Heart left ventricle (tissue), 16 donors: ENCODE measurements around the gene KIAA0753. TPM values are rescaled to one million over a fixed set of nuclear protein-coding genes. Genes with fewer than 3 reads are reported as not detected.

Experiments
- ATAC-seq, 4 donors: fragments of 200-7000 bp; cut with Tn5 transposase; one replicate each; pipeline ENCODE4 v1.9.1; 2020 to 2022; ENCODE audit warnings: moderate library complexity in 4 of 4, mild to moderate bottlenecking in 3 of 4, moderate number of reproducible peaks in 1 of 4
- DNase-seq, 5 donors: peaks; one replicate each; pipeline ENCODE4 v3.0.0-alpha.2; 2020
- H3K27ac ChIP-seq, 12 donors: fragments of 200-600 bp; sonication (generic) in 4 of 12; one replicate each; pipeline versions ENCODE4 v1.5.0 to v1.8.0; 2016 to 2022; ENCODE audit warnings: mild to moderate bottlenecking in 2 of 12
- H3K27me3 ChIP-seq, 9 donors: fragments of 200-600 bp; sonication (generic) in 2 of 9; one replicate each; pipeline versions ENCODE4 v1.5.1 to v1.8.0; 2016 to 2022; ENCODE audit warnings: mild to moderate bottlenecking in 3 of 9
- H3K36me3 ChIP-seq, 9 donors: fragments of 200-600 bp; sonication (generic) in 2 of 9; one replicate each; pipeline versions ENCODE4 v1.5.0 to v1.8.0; 2018 to 2022; ENCODE audit warnings: mild to moderate bottlenecking in 2 of 9
- H3K4me1 ChIP-seq, 12 donors: fragments of 200-600 bp; sonication (generic) in 4 of 12; one replicate each; pipeline versions ENCODE4 v1.5.0 to v1.8.0; 2016 to 2022; ENCODE audit warnings: mild to moderate bottlenecking in 3 of 12
- H3K4me3 ChIP-seq, 12 donors: fragments of 200-600 bp; sonication (generic) in 4 of 12; one replicate each; pipeline versions ENCODE4 v1.5.0 to v1.8.0; 2017 to 2022; ENCODE audit warnings: mild to moderate bottlenecking in 9 of 12, moderate library complexity in 4 of 12
- H3K9me3 ChIP-seq, 12 donors: fragments of 200-600 bp; sonication (generic) in 4 of 12; one replicate each; pipeline versions ENCODE4 v1.5.0 to v1.8.0; 2016 to 2022; ENCODE audit warnings: mild to moderate bottlenecking in 1 of 12
- CTCF ChIP-seq, 12 donors: fragments of 200-600 bp; sonication (generic) in 4 of 12; IDR thresholded peaks; one replicate each; pipeline versions ENCODE4 v1.5.0 to v1.8.0; 2018 to 2022; ENCODE audit warnings: antibody characterized with exemption in 12 of 12, mild to moderate bottlenecking in 5 of 12
- POLR2A ChIP-seq, 2 donors: fragments of 450-650 bp; IDR thresholded peaks; one replicate each; pipeline ENCODE4 v1.6.1; 2017; ENCODE audit warnings: antibody characterized with exemption in 2 of 2, mild to moderate bottlenecking in 2 of 2, moderate library complexity in 2 of 2
- WGBS, 4 donors: extraction: QIAGEN DNeasy Blood & Tissue Kit in 2 of 4; methylation state at CpG; one replicate each; pipeline versions ENCODE4 v1.1.5 to v1.1.7; 2013 to 2018; 5-methylcytosine and 5-hydroxymethylcytosine counted together
- intact Hi-C, 10 donors: fragments of 100-400 bp; cut with DNase I; formaldehyde crosslinking; loops; one replicate each; pipeline versions ENCODE4 v1.11.1 to v1.14.2; 2022
- microRNA-seq, 4 donors: library from miRNA; unstranded; fragments of <30 nt; microRNA quantifications; one replicate each; pipeline versions ENCODE4 to v1.2.0, GENCODE V29; 2017 to 2020
- polyA plus RNA-seq, 2 donors: library from polyadenylated mRNA; stranded (reverse); fragments of 200-250 nt; gene quantifications; one replicate each; pipeline ENCODE4 v1.2.3, GENCODE V29; 2013
- total RNA-seq, 9 donors: library from RNA; depleted of rRNA in 2 of 9; stranded (reverse); fragments of >200 nt in 2 of 9; fragmentation: NEBNext Ultra II Directional in 3 of 9; extraction: Animal tissue kit (Norgen Biotek cat#: 25700) in 3 of 9; gene quantifications; one replicate each; pipeline versions ENCODE4 v1.1.0 to v1.2.4, GENCODE V29; 2016 to 2023
- donor health status: ischemic (EF 13 %, LVEDD 7.1; RV severe dilation, severe dysfunction).
- donor health status: healthy with polysubstance abuse.
- donor health status: DM: no; HTN: yes; CAD: no.
- donor health status: DM: no; HTN: no; CAD: no.
- donor health status: ischemic (EF 25% LVEDD 6.9; RV normal size, moderate dysfunction).
- donor health status: ischemic (EF 25% LVEDD 5.7; RV mildly dilated, moderate dysfunction).
- donor health status: healthy.
- donor health status: DM: yes; HTN: yes; CAD: no.
- donor health status: ischemic (EF 35%, LVEDD 5.7; RV mildly dilated, moderate dysfunction).
- donor health status: nonischemic (EF 11% LVEDD 7.7; RV severe dilation, severe dysfunction).
- donor health status: DM: yes; HTN: yes; CAD: no.
- donor health status: PGD.
- donor health status: ischemic (EF 29% LVEDD 5.4; RV normal size, mild dysfunction).
- donor health status: nonischemic (EF 23%, LVEDD 6.1; RV moderate dilation, normal function).

The KIAA0753 gene
- total and polyA plus RNA-seq, 11 donors = 2.7 to 10.2 (median 5.0) TPM

GRCh38 chr17:6530324-6530920, 110.1 kb downstream of the KIAA0753 start:
- Histone ChIP-seq H3K27ac (no peak overlapping the region), H3K4me3 (no peak overlapping the region), H3K36me3 (no peaks in the 10 kb centered on the region), H3K27me3 (no peaks in the 10 kb centered on the region), H3K4me1 (no peaks in the 10 kb centered on the region), H3K9me3 (no peaks in the 10 kb centered on the region)
- TF ChIP-seq POLR2A (IDR thresholded peaks at IDR 0.05) (no peak), CTCF (IDR thresholded peaks at IDR 0.05) (no peak)
- no peak for DNase-seq
- 76 to 79% (median 78%) methylated on average over 4 to 5 of the region's 5 CpGs for WGBS, 4 donors
- intact Hi-C loops = no loop called here
- no peak for ATAC-seq

GRCh38 chr17:6528557-6528956, 112.0 kb downstream of the KIAA0753 start:
- Histone ChIP-seq H3K27me3 (no peaks in the 10 kb centered on the region), H3K4me1 (no peaks in the 10 kb centered on the region), H3K4me3 (no peak overlapping the region), H3K27ac (no peak overlapping the region), H3K36me3 (no peaks in the 10 kb centered on the region), H3K9me3 (no peaks in the 10 kb centered on the region)
- no peak for DNase-seq
- ATAC-seq = no peak
- TF ChIP-seq CTCF (IDR thresholded peaks at IDR 0.05) (no peak), POLR2A (IDR thresholded peaks at IDR 0.05) (no peak)
- intact Hi-C loops = no loop called here
- WGBS, 4 donors = 40 to 51% (median 45%) methylated on average over 3 of the region's 3 CpGs

Small RNAs within 50 kb of the gene (microRNA-seq; reads per million reads assigned to microRNA genes)
- gene MIR4520-1 = 0 reads per million in 4 donors
- 0 reads per million in 4 donors for gene MIR4520-2

Other genes with a start within 250 kb of the KIAA0753 start
- gene AIPL1, start 205.6 kb downstream of the KIAA0753 start, total RNA-seq = not detected
- gene AIPL1, start 205.6 kb downstream of the KIAA0753 start, polyA plus RNA-seq = not detected
- 1 to 10 TPM in 2 of 9 donors, under 1 TPM in 3, not detected in 4; 0.35 to 4.6 (median 0.75) TPM for gene PIMREG, start 196.3 kb downstream of the KIAA0753 start, total RNA-seq
- gene PIMREG, start 196.3 kb downstream of the KIAA0753 start, polyA plus RNA-seq = under 1 TPM in 1 of 2 donors, not detected in 1; 0.21 TPM
- gene PITPNM3, start 84.2 kb downstream of the KIAA0753 start, total RNA-seq = 1 to 10 TPM in 1 of 9 donors, under 1 TPM in 8; 0.16 to 1.7 (median 0.33) TPM
- under 1 TPM; 0.23 to 0.42 TPM for gene PITPNM3, start 84.2 kb downstream of the KIAA0753 start, polyA plus RNA-seq
- gene TXNDC17, start 349 bp upstream of the KIAA0753 start, total RNA-seq = 10 to 100 TPM; 31.5 to 95.2 (median 43.3) TPM
- gene TXNDC17, start 349 bp upstream of the KIAA0753 start, polyA plus RNA-seq = 100 to 1,000 TPM in 1 of 2 donors, 10 to 100 TPM in 1; 98.3 to 221 TPM
- 10 to 100 TPM in 7 of 9 donors, 1 to 10 TPM in 2; 5.4 to 17.5 (median 13.7) TPM for gene MED31, start 10.9 kb upstream of the KIAA0753 start, total RNA-seq
- gene MED31, start 10.9 kb upstream of the KIAA0753 start, polyA plus RNA-seq = 10 to 100 TPM; 18.7 to 20.9 TPM
- under 1 TPM; 0.30 to 0.75 (median 0.56) TPM for gene C17orf100, start 11.1 kb upstream of the KIAA0753 start, total RNA-seq
- under 1 TPM; 0.84 to 0.86 TPM for gene C17orf100, start 11.1 kb upstream of the KIAA0753 start, polyA plus RNA-seq
- under 1 TPM in 1 of 9 donors, not detected in 8; 0.72 TPM for gene SLC13A5, start 72.7 kb upstream of the KIAA0753 start, total RNA-seq
- under 1 TPM in 1 of 2 donors, not detected in 1; 0.06 TPM for gene SLC13A5, start 72.7 kb upstream of the KIAA0753 start, polyA plus RNA-seq
- gene XAF1, start 115.3 kb upstream of the KIAA0753 start, total RNA-seq = 10 to 100 TPM in 8 of 9 donors, 1 to 10 TPM in 1; 9.5 to 77.8 (median 24.9) TPM
- 10 to 100 TPM; 12.1 to 38.3 TPM for gene XAF1, start 115.3 kb upstream of the KIAA0753 start, polyA plus RNA-seq
- gene FBXO39, start 135.5 kb upstream of the KIAA0753 start, total RNA-seq = under 1 TPM in 2 of 9 donors, not detected in 7; 0.19 to 0.20 TPM
- under 1 TPM; 0.14 to 0.19 TPM for gene FBXO39, start 135.5 kb upstream of the KIAA0753 start, polyA plus RNA-seq
- gene TEKT1, start 191.0 kb upstream of the KIAA0753 start, total RNA-seq = not detected
- not detected for gene TEKT1, start 191.0 kb upstream of the KIAA0753 start, polyA plus RNA-seq